GM23338 (cell line): ENCODE data around the gene RAB3GAP1. TPM values are rescaled to one million over a fixed set of nuclear protein-coding genes. Genes with fewer than 3 reads are reported as not detected.

ENCODE experiments used
- ATAC-seq: fragments of 200-7000 bp; cut with Tn5 transposase; 3 replicates; pipeline ENCODE4 v1.9.1; 2020
- DNase-seq: peaks from one replicate; pipeline ENCODE4 v3.0.0-alpha.2; 2015; ENCODE audit warnings: low spot score
- H2AFZ ChIP-seq: fragments of 200-600 bp; sonication (generic); 2 replicates; pipeline ENCODE4 v1.8.0; 2016; ENCODE audit warnings: antibody characterized with exemption, mild to moderate bottlenecking, moderate library complexity
- H3F3A ChIP-seq: fragments of 200-600 bp; sonication (generic); replicated peaks from 2 replicates; pipeline ENCODE4 v1.8.0; 2017; ENCODE audit warnings: antibody characterized with exemption, mixed run types, low read depth
- H3K27ac ChIP-seq: fragments of 200-600 bp; sonication (generic); 2 replicates; pipeline ENCODE4 v1.6.1; 2016; ENCODE audit warnings: low read depth
- H3K27me3 ChIP-seq: fragments of 200-600 bp; sonication (generic); 2 replicates; pipeline ENCODE4 v1.8.0; 2016; ENCODE audit warnings: mild to moderate bottlenecking, mixed run types, moderate library complexity; ENCODE audit not compliant: insufficient read depth
- H3K36me3 ChIP-seq: fragments of 200-600 bp; sonication (generic); 2 replicates; pipeline ENCODE4 v1.8.0; 2016; ENCODE audit warnings: mild to moderate bottlenecking; ENCODE audit not compliant: insufficient read depth
- H3K4me1 ChIP-seq: fragments of 200-600 bp; sonication (generic); 2 replicates; pipeline ENCODE4 v1.8.0; 2016; ENCODE audit warnings: mild to moderate bottlenecking, moderate library complexity; ENCODE audit not compliant: insufficient read depth
- H3K4me2 ChIP-seq: fragments of 200-600 bp; sonication (generic); 2 replicates; pipeline ENCODE4 v1.7.1; 2017; ENCODE audit warnings: mixed run types
- H3K4me3 ChIP-seq: fragments of 200-600 bp; sonication (generic); 2 replicates; pipeline ENCODE4 v1.6.1; 2016; ENCODE audit warnings: mixed run types
- H3K79me2 ChIP-seq: fragments of 200-600 bp; sonication (generic); replicated peaks from 2 replicates; pipeline ENCODE4 v1.8.0; 2017; ENCODE audit warnings: mild to moderate bottlenecking; ENCODE audit not compliant: insufficient read depth
- H3K9me2 ChIP-seq: fragments of 200-600 bp; sonication (generic); 2 replicates; pipeline ENCODE4 v1.8.0; 2017; ENCODE audit not compliant: insufficient read depth
- H4K20me1 ChIP-seq: fragments of 200-600 bp; sonication (generic); replicated peaks from 2 replicates; pipeline ENCODE4 v1.8.0; 2017; ENCODE audit warnings: mild to moderate bottlenecking; ENCODE audit not compliant: insufficient read depth
- H3K27ac Mint-ChIP-seq: 2 replicates; pipeline ENCODE4 v1.8.0; 2020; ENCODE audit warnings: inconsistent platforms, mild to moderate bottlenecking, moderate library complexity, mixed read lengths
- H3K27me3 Mint-ChIP-seq: 3 replicates; pipeline ENCODE4 v1.8.0; 2022; ENCODE audit warnings: low read depth, mild to moderate bottlenecking, moderate library complexity, mixed read lengths, inconsistent platforms; ENCODE audit not compliant: insufficient read depth, poor library complexity
- H3K36me3 Mint-ChIP-seq: 3 replicates; pipeline ENCODE4 v1.8.0; 2021; ENCODE audit warnings: low read depth, mild to moderate bottlenecking, inconsistent platforms, moderate library complexity, mixed read lengths
- H3K4me1 Mint-ChIP-seq: 3 replicates; pipeline ENCODE4 v1.8.0; 2020; ENCODE audit warnings: mild to moderate bottlenecking, inconsistent platforms, mixed read lengths
- H3K4me3 Mint-ChIP-seq: 3 replicates; pipeline ENCODE4 v1.8.0; 2021; ENCODE audit warnings: moderate library complexity, mild to moderate bottlenecking, inconsistent platforms, mixed read lengths
- H3K9me3 Mint-ChIP-seq: 3 replicates; pipeline ENCODE4 v1.8.0; 2020; ENCODE audit warnings: moderate library complexity, mild to moderate bottlenecking, inconsistent platforms, mixed read lengths
- CREB1 ChIP-seq: fragments of 250-450 bp; sonication (Bioruptor Pico); IDR thresholded peaks from 2 replicates; pipeline ENCODE4 v1.5.0; 2020; ENCODE audit warnings: low read depth, mild to moderate bottlenecking, moderate library complexity
- CTCF ChIP-seq, 2 experiments: fragments of 200-600 bp in 1 of 2; sonication (generic) in 1 of 2; conservative IDR thresholded peaks; 2 replicates each; pipeline versions ENCODE4 v1.5.1 to v1.6.1; 2016 to 2017; ENCODE audit warnings: antibody characterized with exemption in 2 of 2, low read depth in 2 of 2, mild to moderate bottlenecking in 2 of 2, moderate library complexity in 1 of 2
- ETS1 ChIP-seq: IDR thresholded peaks from 2 replicates; pipeline ENCODE4 v1.6.1; 2016; ENCODE audit warnings: antibody characterized with exemption
- EZH2 ChIP-seq: fragments of 200-600 bp; sonication (generic); IDR thresholded peaks from one replicate; pipeline ENCODE4 v1.8.0; 2017; ENCODE audit warnings: antibody characterized with exemption, mild to moderate bottlenecking, low read depth; ENCODE audit not compliant: unreplicated experiment
- EZH2phosphoT487 ChIP-seq: fragments of 200-600 bp; sonication (generic); IDR thresholded peaks from one replicate; pipeline ENCODE4 v1.8.1; 2018; ENCODE audit warnings: antibody characterized with exemption; ENCODE audit not compliant: unreplicated experiment
- JUNB ChIP-seq: IDR thresholded peaks from one replicate; pipeline ENCODE4 v1.6.1; 2016; ENCODE audit warnings: antibody characterized with exemption; ENCODE audit not compliant: unreplicated experiment
- NANOG ChIP-seq: IDR thresholded peaks from 2 replicates; pipeline ENCODE4 v1.6.1; 2016; ENCODE audit warnings: antibody characterized with exemption, borderline replicate concordance
- POLR2AphosphoS5 ChIP-seq: IDR thresholded peaks from 2 replicates; pipeline ENCODE4 v1.6.1; 2016; ENCODE audit warnings: antibody characterized with exemption, low read depth
- REST ChIP-seq: IDR thresholded peaks from one replicate; pipeline ENCODE4 v1.6.1; 2018; ENCODE audit warnings: antibody characterized with exemption; ENCODE audit not compliant: unreplicated experiment
- STAT1 ChIP-seq: IDR thresholded peaks from one replicate; pipeline ENCODE4 v1.6.1; 2016; ENCODE audit warnings: antibody characterized with exemption; ENCODE audit not compliant: unreplicated experiment
- ZNF114 ChIP-seq: fragments of 250-450 bp; sonication (Bioruptor Pico); IDR thresholded peaks from 2 replicates; pipeline ENCODE4 v1.5.0; 2020; ENCODE audit warnings: mild to moderate bottlenecking, moderate library complexity
- ZNF331 ChIP-seq: fragments of 250-450 bp; sonication (Bioruptor Pico); IDR thresholded peaks from 2 replicates; pipeline ENCODE4 v1.5.0; 2020; ENCODE audit warnings: low read depth, mild to moderate bottlenecking, moderate library complexity
- ZNF462 ChIP-seq: fragments of 250-450 bp; sonication (Bioruptor Pico); IDR thresholded peaks from 2 replicates; pipeline ENCODE4 v1.5.0; 2020; ENCODE audit warnings: mild to moderate bottlenecking, moderate library complexity
- polyA plus RNA-seq: library from polyadenylated mRNA; unstranded; fragments of >200 nt; fragmentation: Nextera tagmentation; extraction: Ambion mirVana; gene quantifications from 2 replicates; pipeline ENCODE4 v1.2.1, GENCODE V29; 2016
- total RNA-seq: library from RNA; depleted of rRNA; stranded (reverse); fragments of >200 nt; shearing (Covaris generic); gene quantifications from 2 replicates; pipeline ENCODE4 v1.2.3, GENCODE V29; 2014

Gene RAB3GAP1
- total and polyA plus RNA-seq, 2 experiments from 2014 or later = 22.5 to 40.4 TPM

- H3K4me1 Mint-ChIP-seq = peaks cover 10% of the 10 kb centered on the region; the same call in 2 of the 3 replicates
- Histone ChIP-seq H3K9me2 (no peaks in the 10 kb centered on the region), H3K79me2 (peaks cover 93% of the 10 kb centered on the region), H3K27me3 (no peaks in the 10 kb centered on the region), H3K27ac (no peak overlapping the region), H3K4me1 (peaks cover 10% of the 10 kb centered on the region; the same call in 1 of the 2 replicates), H3K4me2 (no peak overlapping the region), H2AFZ (no peak overlapping the region), H3K36me3 (no peaks in the 10 kb centered on the region; the same call in 1 of the 2 replicates), H3F3A (no peaks in the 10 kb centered on the region), H3K4me3 (no peak overlapping the region), H4K20me1 (peaks cover 5% of the 10 kb centered on the region)
- H3K9me3 Mint-ChIP-seq = no peaks in the 10 kb centered on the region; the same call in 2 of the 3 replicates
- DNase-seq = no peak
- no peak for ATAC-seq
- TF ChIP-seq EZH2 (no peak), EZH2phosphoT487 (no peak), ZNF331 (no peak), ZNF114 (CRISPR knock-in tag) (no peak), STAT1 (no peak), POLR2AphosphoS5 (no peak), CREB1 (CRISPR knock-in tag) (no peak), CTCF (conservative IDR thresholded peaks at IDR 0.05; ENCODE audit: low read depth in 2 of 2) (no peak), JUNB (no peak), ZNF462 (CRISPR knock-in tag) (no peak), NANOG (no peak), ETS1 (no peak), REST (no peak)
- H3K4me3 Mint-ChIP-seq = no peak overlapping the region
- H3K27ac Mint-ChIP-seq = no peak overlapping the region
- peaks cover 49% of the 10 kb centered on the region for H3K36me3 Mint-ChIP-seq
- H3K27me3 Mint-ChIP-seq = no peaks in the 10 kb centered on the region
These were observed 7.5 kb downstream of the RAB3GAP1 start for GRCh38 chr2:135059577-135059976.
